GM19438 (cell line): ENCODE data around the gene IGFL4.

Experiments
- ATAC-seq: cut with Tn5 transposase; IDR thresholded peaks from one replicate; pipeline ENCODE4 v1.9.1; 2021; ENCODE audit warnings: low read depth; ENCODE audit not compliant: unreplicated experiment

IGFL4 gene

DNA sequence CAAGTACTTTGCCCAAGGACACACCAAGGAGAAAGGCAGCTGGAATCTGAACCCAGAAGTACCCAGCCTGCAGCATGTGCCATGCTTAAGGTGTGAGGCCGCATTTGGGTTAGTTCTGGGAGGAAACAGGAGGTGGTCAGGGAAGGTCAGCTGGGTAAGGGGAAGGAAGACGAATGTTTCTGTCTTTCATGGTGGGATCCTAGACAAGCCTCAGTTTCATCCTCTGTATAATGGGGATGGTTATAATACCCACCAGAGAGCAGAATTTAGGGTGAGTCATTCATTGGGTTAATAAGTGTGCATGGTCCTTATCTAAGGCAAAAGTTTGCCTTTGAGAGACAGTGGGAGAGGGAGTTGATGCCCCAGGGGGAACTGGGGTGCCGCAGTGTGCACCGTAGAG, 42.0 kb downstream of the IGFL4 start:
- ATAC-seq, result no peak

DNA sequence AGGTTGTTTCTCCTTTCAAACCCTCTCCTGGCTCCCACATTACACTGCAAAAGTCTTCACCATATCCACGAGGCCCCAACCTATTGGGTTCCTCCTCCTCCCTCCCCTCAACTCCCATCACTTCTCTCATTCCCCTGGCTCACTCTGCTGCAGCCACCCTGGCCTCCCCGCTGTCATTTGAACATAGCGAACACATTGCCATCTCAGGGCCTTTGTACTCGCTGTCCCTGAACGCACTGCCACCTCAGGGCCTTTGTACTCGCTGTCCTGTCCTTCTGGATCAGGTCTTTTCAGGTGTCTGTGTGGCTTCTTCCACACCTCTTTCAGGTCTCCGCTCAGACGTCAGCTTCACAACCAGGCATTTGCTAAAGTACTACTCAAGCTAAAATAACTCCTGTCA, 43.9 kb downstream of the IGFL4 start:
- no peak for ATAC-seq

GRCh38 chr19:45995715-45996385, 45.0 kb downstream of the IGFL4 start:
- no peak for ATAC-seq

DNA sequence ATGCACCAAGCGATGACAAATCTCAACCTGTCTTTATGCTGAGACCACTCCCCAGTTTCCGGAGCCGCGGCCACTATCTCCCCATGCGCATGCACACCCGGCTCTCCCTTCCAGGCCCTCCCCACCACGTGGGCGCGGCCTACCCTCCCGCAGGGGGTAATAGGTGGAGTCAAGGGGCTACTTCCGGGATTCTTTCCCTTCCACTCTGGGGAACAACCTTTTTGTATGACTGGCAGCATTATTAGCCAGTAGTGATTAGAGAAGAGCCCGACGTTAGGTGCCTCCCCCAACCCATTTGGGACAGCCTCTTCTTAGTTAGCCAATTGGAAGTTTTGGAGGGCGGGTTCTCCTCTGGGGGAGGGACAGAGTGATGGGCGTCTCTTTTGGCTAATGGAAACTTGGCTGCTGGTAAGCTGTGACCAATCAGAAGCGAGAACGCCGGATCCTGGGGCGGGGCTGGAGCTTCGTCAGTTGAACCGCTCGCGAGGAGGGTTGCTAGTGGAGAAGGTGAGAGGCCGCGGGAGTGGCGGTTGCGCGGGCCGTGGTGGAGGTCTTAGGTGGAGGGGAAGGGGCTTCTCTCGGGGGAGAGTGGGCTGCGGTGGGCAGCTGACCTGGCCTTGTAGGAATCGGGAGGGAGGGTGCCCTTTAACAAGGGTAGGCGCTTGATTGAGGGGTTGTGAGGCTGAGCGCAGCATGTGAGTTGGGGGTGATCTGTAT, 45.6 kb downstream of the IGFL4 start, which contains the start of gene CCDC61:
TSS of gene CCDC61 (plus strand) at position 470 of the 717 bp plus-strand sequence. CDS start 7,552 bp downstream, outside the sequence.
- ATAC-seq, result peak; percentile 95

DNA sequence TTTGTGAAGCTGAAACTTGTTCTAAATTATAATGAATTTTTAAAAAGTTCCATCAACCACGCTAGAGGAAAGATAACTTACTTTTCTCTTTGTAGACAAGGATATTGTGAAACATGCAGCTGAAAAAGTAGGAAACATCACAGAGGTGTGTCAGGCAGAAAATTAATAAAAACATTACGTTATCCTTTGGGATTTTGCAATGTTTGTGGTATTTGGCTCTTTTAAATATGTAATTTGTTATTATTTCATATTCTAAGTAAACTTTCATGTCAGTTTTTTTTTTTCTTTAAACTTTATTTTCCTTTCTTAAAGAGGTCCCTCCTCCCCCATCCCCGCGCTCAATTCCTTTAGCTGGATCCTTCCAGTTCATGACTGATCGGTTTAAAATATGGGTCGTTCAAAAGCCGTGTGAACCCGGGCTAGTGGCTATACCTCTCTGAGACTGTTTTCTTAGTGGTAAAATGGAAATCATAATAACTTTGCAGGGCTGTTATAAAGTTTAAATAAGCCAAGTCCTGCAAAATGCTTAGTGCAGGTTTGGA, 46.3 kb downstream of the IGFL4 start:
- peak; percentile 4 for ATAC-seq

DNA sequence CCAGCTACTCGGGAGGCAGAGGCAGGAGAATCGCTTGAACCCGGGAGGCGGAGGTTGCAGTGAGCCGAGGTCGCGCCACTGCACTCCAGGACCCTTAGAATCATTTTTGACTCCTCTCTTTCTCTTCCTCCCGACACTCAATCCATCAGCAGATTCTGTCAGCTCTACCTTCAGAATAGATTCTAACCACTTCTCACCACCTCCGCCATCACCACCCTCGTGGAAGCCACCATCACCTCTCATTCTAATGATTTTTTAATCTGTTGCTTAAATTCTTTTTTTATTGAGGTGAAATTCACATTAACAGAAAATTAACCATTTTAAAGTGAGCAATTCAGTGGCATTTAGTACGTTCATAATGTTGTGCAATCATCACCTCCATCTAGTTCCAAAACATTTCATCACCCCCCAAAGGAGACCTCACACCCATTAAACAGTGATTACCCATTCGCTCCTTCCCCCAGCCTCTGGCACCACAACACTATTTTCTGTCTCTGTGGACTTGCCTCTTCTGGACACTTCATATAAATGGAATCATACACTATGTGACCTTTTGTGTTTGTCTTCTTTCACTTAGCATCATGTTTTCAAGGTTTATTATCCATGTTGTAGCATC, 50.6 kb downstream of the IGFL4 start:
- no peak for ATAC-seq
